ENCODE results near the gene PARVG. TPM values are rescaled to one million over a fixed set of nuclear protein-coding genes. Genes with fewer than 3 reads are reported as not detected.

The PARVG gene
- total RNA-seq, 1 experiment from 2014 or later, result 1.3 TPM

- H3K4me2 ChIP-seq (ENCODE audit: insufficient read depth, insufficient read length, low read length), result no peak overlapping the region
- H3K27ac ChIP-seq (ENCODE audit: insufficient read length, low read depth, low read length), result no peak overlapping the region
- Mint-ChIP-seq H3K9me3 (no peaks in the 10 kb centered on the region), H3K4me3 (no peak overlapping the region; a peak in 1 of 5 replicates), H3K36me3 (ENCODE audit: insufficient read depth in 1 of 3, low read depth in 3 of 3) (no peaks in the 10 kb centered on the region; a peak in 1 of 7 replicates), H3K4me1 (peaks cover 0 to 13% of the 10 kb centered on the region in 2 experiments; a peak in 3 of 4 replicates), H3K27ac (no peak overlapping the region), H3K27me3 (ENCODE audit: low read depth) (peaks cover 9% of the 10 kb centered on the region)
- no peak overlapping the region for H3K9ac ChIP-seq (ENCODE audit: extremely low read depth, insufficient read length, low read length)
- no peak overlapping the region for H2AFZ ChIP-seq (ENCODE audit: low read length)
- no peak overlapping the region for H4K5ac ChIP-seq (ENCODE audit: insufficient read length, low read depth, low read length)
- H3K23me2 ChIP-seq (ENCODE audit: insufficient read length, low read depth, low read length, poor library complexity, severe bottlenecking), result no peaks in the 10 kb centered on the region
- H3K14ac ChIP-seq (ENCODE audit: insufficient read depth, low read length), result no peak overlapping the region
- no peak overlapping the region for H3K18ac ChIP-seq (ENCODE audit: insufficient read length, low read depth, low read length)
- WGBS (ENCODE audit: extremely low coverage, insufficient read length, low lambda C conversion rate), result no CpG with 5 or more reads among the region's 5 CpGs
- H4K91ac ChIP-seq (ENCODE audit: insufficient read length, low read depth, low read length), result no peak overlapping the region
- no peaks in the 10 kb centered on the region for H3K79me1 ChIP-seq (ENCODE audit: insufficient read depth, low read depth, low read length, poor library complexity, severe bottlenecking)
- no peak overlapping the region for H2BK12ac ChIP-seq (ENCODE audit: insufficient read length, low read depth, low read length)
- H2BK5ac ChIP-seq (ENCODE audit: insufficient read length, low read length), result no peak overlapping the region
- H4K20me1 ChIP-seq (ENCODE audit: control insufficient read depth, insufficient read depth, insufficient read length), result peaks cover 5% of the 10 kb centered on the region
- no peak overlapping the region for H4K8ac ChIP-seq (replicated peaks; ENCODE audit: insufficient read length, low read depth, low read length)
- no peak overlapping the region for H3T11ph ChIP-seq (ENCODE audit: low read length)
- DNase-seq, result no peak
- no peak overlapping the region for H2BK15ac ChIP-seq (ENCODE audit: low read depth, low read length)
- no peak overlapping the region for H3K23ac ChIP-seq (ENCODE audit: insufficient read length, low read depth, low read length)
- H3K4ac ChIP-seq (ENCODE audit: low read depth, low read length), result no peak overlapping the region
- no peaks in the 10 kb centered on the region for H3K79me2 ChIP-seq (ENCODE audit: insufficient read depth, low read length)
- no peak overlapping the region for H2AK5ac ChIP-seq (ENCODE audit: insufficient read length, low read length)
- no peaks in the 10 kb centered on the region for H3K9me3 ChIP-seq (ENCODE audit: control insufficient read depth, low read depth, low read length)
- no peak overlapping the region for H2BK120ac ChIP-seq (ENCODE audit: low read depth, low read length, poor library complexity, severe bottlenecking)
- no peak overlapping the region for H3K56ac ChIP-seq (ENCODE audit: insufficient read length, low read depth, low read length)
- H3K4me1 ChIP-seq (ENCODE audit: insufficient read depth, low read length), result no peaks in the 10 kb centered on the region
- no peak overlapping the region for H2BK20ac ChIP-seq (ENCODE audit: low read depth, low read length, poor library complexity, severe bottlenecking)
- TF ChIP-seq CTCF (conservative IDR thresholded peaks at IDR 0.05), result no peak
- H3K27me3 ChIP-seq (ENCODE audit: insufficient read depth, low read length), result no peaks in the 10 kb centered on the region
These were observed 19.1 kb downstream of the PARVG start for GRCh38 chr22:44199866-44200265.

Measured in H9 (cell line).